HG03060 (cell line): ENCODE measurements around the gene ITGAL.
"Not testable (repeated sequence)": the region's sequence is repeated elsewhere in the genome, so short reads cannot be mapped to it uniquely, and the experiment has no call there.

Source experiments
- ATAC-seq: cut with Tn5 transposase; IDR thresholded peaks from one replicate; pipeline ENCODE4 v1.9.1; 2021; ENCODE audit warnings: low read depth, moderate number of reproducible peaks; ENCODE audit not compliant: unreplicated experiment

Gene ITGAL

DNA sequence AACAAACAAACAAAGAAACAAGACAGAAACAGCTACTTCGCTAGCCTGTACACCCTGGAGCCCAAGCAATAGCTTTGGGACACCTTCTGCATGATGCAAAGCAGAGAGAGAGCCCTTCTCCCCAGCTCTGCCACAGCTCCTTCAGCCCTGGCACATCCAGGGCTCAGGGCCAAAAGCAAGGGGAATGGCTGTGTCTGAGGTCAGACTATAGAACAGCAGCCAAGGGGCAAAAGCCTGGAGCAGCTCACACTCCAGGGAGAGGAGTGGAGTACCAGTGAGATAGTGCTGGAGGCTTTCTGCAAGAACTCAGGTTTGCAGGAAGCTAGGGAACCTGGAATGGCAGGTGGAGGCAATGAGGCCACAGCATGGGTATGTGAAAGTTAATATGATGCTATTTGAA lies 15.3 kb upstream of the ITGAL start:
- no peak for ATAC-seq

GRCh38 chr16:30457743-30458560 lies 14.6 kb upstream of the ITGAL start:
- ATAC-seq: no peak

DNA sequence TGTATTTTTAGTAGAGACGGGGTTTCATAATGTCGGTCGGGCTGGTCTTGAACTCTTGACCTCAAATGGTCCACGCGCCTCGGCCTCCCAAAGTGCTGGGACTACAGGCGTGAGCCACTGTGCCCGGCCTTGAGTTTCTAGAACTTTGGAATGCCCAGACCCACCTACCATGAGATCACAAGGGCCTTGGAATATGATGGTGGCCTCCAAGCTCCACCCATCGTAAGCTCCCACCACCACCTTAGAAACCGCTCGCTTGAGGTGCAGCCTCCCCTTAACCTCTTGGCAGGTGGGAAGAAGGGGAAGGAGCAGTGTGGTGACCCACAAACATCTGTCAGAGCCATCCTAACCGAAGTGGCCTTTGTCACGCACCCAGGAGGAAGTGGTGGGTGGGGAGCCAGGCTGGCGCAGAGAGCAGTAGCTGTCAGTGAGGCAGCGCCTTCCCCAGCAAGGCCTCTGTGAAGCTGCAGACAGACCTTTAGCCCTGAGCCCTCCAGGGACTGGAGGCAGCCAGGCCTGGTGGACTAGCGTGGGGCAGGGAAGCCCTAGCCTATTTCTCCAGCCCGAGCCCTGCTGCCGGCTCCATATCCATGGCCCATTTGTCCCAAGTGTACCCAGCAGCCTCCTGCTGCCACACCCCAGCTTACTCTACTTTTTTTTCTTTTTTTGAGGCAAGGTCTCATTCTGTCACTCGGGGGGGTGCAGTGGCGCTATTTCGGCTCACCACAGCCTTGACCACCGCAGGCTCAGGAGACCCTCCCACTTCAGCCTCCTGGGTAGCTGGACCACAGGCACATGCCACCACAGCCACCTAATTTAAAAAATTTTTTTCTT lies 13.8 kb upstream of the ITGAL start:
- peak; percentile 87 for ATAC-seq

GRCh38 chr16:30459456-30459855 lies 13.1 kb upstream of the ITGAL start:
- ATAC-seq: no peak

DNA sequence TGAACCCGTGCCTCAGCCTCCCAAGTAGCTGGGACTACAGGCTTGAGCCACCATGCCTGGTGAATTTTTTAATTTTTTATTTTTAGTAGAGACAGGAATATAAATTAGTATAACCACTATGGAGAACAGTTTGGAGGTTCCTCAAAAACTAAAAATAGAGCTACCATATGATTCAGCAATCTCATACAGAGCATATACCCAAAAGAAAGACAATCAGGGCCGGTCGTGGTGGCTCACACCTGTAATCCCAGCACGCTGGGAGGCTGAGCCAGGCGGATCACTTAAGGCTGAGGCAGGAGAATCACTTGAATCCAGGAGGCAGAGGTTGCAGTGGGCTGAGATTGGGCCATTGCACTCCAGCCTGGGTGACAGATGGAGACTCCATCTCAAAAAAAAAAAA lies 11.1 kb upstream of the ITGAL start:
- not testable (repeated sequence) for ATAC-seq

DNA sequence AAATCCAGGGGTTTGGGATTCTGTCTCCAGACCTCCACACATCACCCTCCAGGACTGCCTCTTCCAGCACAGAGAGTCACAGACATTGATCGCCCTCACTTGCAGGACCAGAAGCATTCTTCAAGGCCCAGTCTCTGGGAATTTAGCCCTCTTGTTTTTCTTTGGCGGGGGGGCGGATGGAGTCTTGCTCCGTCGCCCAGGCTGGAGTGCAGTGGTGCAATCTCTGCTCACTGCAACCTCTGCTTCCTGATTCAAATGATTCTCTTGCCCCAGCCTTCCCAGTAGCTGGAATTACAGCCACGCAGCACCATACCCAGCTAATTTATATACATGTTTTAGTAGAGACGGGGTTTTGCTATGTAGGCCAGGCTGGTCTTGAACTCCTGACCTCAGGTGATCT lies 8.5 kb upstream of the ITGAL start:
- no peak for ATAC-seq

- no peak for ATAC-seq
These were observed 2.4 kb upstream of the ITGAL start for GRCh38 chr16:30470170-30470512.

DNA sequence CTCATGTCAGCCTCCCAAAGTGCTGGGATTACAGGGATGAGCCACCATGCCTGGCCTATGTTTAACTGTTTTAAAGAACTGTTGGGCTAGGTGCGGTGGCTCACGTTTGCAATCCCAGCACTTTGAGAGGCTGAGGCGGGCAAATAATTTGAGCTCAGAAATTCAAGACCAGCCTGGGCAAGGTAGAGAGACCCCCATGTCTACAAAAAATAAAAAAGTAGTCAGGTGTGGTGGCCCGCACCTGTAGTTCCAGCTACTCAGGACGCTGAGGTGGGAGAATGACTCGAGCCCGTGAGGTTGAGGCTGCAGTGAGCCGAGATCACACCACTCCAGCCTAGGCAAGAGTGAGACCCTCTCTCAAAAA lies 1.9 kb upstream of the ITGAL start:
- ATAC-seq: no peak

DNA sequence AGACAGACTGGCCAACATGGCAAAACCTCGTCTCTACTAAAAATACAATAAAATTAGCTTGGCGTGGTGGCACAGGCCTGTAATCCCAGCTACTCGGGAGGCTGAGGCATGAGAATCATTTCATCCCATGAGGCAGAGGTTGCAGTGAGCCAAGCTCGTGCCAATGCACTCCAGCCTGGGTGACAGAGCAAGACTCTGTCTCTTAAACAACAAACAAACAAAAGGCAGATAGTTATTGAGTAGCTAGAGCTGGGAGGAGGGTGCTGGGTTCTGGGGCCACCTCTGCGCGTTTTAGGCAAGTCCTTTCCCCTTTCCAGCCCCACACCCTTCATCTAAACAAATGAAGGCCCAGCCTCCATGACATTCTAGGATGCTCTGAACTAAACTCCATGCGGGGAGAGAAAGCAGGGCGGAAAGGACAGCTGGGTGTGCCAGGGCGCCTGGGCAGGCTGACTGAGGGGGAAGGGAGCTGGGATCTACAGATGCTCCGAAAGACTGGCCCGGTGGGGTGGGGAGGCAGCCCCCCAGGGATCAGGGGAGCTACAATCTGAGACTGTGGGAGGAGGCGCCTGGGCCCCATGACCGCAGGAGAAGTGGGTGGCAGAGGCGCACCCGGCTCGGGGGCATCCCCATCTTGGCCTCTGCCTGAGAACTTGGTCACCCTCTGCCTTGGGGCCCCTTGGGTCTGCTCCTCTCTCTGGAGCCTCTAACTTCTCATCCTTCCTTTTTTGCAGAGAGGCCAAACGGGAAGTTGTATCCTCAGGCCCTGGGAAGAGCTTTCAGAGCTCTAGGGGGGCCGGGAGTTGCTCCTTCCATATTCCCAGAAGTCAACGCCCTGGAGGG lies 910 bp downstream of the ITGAL start:
- ATAC-seq: no peak

DNA sequence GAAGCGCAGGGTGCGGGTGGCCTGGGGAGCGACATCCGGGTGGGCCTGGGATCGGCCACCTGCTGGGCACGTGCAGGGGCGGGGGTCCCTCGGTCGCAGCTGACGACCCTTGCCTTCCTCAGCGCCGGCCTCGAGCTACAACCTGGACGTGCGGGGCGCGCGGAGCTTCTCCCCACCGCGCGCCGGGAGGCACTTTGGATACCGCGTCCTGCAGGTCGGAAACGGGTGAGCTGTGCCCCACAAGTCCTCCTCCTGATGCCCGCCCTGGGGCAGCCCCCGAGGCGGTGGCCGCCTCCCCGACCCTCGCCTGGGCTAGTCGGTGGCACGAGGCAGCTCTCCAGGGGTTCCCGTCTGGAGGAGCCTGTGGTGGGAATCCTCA lies 1.5 kb downstream of the ITGAL start:
- no peak for ATAC-seq

DNA sequence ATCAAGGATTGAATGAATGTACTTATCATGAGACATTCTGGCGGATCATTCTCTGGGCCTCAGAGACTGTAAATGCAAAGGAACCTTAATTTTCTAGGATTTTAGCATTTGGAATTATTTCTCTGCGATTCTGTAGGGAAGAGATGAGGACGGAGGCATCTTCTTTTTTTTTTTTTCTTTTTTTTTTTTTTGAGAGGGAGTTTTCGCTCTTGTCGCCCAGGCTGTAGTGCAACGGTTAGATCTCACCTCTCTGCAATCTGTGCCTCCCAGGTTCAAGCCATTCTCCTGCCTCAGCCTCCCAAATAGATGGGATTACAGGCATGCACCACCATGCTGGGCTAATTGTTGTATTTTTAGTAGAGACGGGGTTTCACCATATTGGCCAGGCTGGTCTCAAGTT lies 2.1 kb downstream of the ITGAL start:
- no peak for ATAC-seq

- ATAC-seq: no peak
These were observed 4.4 kb downstream of the ITGAL start for GRCh38 chr16:30476991-30477390.

GRCh38 chr16:30477773-30478172 lies 5.2 kb downstream of the ITGAL start:
- ATAC-seq: not testable (repeated sequence)

DNA sequence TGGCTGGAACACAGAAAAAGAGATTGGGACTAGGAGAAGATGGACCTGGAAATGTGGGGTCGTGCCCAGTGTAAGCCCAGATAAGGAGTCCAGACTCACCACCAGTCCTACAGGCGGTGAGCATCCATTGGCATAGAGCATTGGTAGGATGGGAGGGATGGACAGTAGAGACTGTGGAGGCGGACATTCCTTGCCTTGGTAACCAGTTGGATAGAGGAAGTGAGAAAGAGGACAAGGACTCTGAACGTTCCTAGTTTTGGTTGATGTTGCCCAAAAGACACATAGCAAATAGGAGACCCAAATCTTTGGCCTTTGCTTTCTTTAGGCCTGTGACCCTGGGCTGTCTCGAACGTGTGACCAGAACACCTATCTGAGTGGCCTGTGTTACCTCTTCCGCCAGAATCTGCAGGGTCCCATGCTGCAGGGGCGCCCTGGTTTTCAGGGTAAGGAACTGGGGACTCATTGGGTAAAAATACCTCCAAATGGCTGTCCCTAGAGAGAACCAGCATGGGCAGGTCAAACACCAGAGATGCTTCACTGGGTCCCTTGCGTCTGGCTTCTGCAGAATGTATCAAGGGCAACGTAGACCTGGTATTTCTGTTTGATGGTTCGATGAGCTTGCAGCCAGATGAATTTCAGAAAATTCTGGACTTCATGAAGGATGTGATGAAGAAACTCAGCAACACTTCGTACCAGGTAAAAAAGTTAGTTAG lies 6.4 kb downstream of the ITGAL start:
- no peak for ATAC-seq

- ATAC-seq: no peak
These were observed 8.8 kb downstream of the ITGAL start for GRCh38 chr16:30481381-30481780.

- ATAC-seq: no peak
These were observed 9.8 kb downstream of the ITGAL start for GRCh38 chr16:30482366-30482765.

GRCh38 chr16:30484887-30485286 lies 12.3 kb downstream of the ITGAL start:
- ATAC-seq: no peak

DNA sequence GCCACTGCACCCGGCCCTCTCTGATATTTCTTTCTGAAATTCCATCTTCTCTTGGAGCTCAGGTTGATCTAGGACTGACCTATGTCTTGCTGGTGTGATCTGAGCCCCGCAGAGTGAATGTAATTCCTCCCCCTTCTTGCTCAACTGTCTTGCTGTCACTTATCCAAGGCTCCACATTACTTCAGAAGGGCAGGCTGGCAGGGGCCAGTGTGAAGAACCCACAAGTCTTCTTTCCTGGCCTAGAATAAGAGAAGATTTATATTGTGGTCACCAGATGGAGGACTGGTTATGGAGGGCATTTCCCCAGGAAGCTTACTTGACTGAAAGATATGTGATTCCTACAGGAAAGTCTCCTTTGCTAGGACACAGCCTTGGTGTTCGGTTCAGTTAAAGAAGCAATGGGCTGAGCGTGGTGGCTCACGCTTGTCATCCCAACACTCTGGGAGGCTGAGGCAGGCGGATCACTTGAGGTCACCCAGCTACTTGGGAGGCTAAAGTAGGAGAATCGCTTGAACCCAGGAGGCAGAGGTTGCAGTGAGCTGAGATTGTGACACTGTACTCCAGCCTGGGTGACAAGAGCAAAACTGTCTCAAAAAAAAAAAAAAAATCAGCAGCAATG lies 13.4 kb downstream of the ITGAL start:
- no peak for ATAC-seq

DNA sequence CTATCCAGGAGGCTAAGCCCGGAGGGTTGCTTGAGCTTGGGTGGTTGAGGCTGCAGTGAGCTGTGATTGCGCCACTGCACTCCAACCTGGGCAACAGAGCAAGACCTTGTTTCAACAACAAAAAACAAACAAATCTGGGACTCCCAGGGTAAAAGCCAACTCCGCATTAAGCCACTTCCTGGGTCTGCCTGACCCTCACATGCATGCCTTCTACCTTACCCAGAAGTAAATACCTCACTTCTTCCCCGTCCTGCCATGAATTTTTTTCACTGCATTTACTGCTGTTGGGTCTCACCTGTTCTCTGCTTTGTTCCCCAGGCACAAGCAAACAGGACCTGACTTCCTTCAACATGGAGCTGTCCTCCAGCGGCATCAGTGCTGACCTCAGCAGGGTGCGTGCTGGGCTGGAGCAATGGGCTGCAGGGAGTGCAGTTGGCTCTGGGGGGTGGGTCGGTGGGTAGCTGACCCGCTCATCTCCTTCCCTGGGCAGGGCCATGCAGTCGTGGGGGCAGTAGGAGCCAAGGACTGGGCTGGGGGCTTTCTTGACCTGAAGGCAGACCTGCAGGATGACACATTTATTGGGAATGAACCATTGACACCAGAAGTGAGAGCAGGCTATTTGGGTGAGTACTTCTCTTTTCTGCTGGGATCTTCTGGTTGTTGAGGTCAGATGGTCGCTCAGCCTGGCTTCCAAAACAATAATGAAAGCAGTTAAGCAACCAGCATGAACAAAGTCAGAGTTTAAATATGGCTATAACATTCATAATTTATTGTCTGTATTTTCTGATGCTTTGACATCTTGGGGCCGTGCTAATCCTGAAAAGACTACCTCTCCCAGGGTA lies 16.4 kb downstream of the ITGAL start:
- no peak for ATAC-seq
